SK-N-SH (cell line): Measurements from ENCODE around the gene CUBN.

Experiments
- EP300 ChIP-seq, 2 experiments: IDR thresholded peaks; 2 replicates each; pipeline versions ENCODE4 v1.4.0 to v1.6.1; 2012; ENCODE audit warnings: borderline replicate concordance in 1 of 2, low read depth in 1 of 2, low read length in 1 of 2
- MEF2A ChIP-seq: IDR thresholded peaks from 2 replicates; pipeline ENCODE4 v1.4.0; 2012; ENCODE audit warnings: low read depth, borderline replicate concordance
- POLR2AphosphoS5 ChIP-seq: IDR thresholded peaks from 2 replicates; pipeline ENCODE4 v1.6.1; 2012; ENCODE audit warnings: low read depth, low read length
- RFX5 ChIP-seq: IDR thresholded peaks from 2 replicates; pipeline ENCODE4 v1.6.1; 2012; ENCODE audit warnings: mild to moderate bottlenecking, improper control_type of control experiment, low read length
- TF ChIP-seq, protein P1 (sequence below): fragments of 200-600 bp; sonication (generic); IDR thresholded peaks from 2 replicates; pipeline ENCODE4 v1.6.1; 2017; ENCODE audit warnings: antibody characterized with exemption, mild to moderate bottlenecking, moderate library complexity
- TF ChIP-seq, protein P2 (sequence below): fragments of 150-350 bp; IDR thresholded peaks from 2 replicates; pipeline ENCODE4 v1.6.1; 2017; ENCODE audit warnings: antibody characterized with exemption, low read length, low read depth, borderline replicate concordance

DNA sequence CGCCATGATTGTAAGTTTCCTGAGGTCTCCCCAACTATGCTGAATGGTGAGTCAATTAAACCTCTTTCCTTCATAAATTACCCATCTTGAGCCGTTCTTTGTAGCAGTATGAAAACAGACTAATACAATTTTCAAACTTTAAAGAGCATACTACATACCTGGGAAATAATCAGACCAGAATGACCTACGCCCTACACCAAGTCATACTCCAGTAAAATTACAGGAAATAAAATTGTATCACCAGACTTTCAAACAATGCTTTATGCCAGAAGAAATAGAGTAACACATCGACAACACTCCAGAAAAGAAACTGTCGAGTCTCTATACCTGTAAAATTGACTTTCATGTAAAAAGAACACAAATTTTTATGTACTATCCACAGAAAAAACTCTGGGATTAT, 331.0 kb downstream of the CUBN start:
- TF ChIP-seq RFX5, result no peak
- no peak for TF ChIP-seq EP300 (IDR thresholded peaks at IDR 0.05; ENCODE audit: borderline replicate concordance in 1 of 2, low read depth in 1 of 2, low read length in 1 of 2)
- no peak for TF ChIP-seq POLR2AphosphoS5
- TF ChIP-seq, protein P1, sequence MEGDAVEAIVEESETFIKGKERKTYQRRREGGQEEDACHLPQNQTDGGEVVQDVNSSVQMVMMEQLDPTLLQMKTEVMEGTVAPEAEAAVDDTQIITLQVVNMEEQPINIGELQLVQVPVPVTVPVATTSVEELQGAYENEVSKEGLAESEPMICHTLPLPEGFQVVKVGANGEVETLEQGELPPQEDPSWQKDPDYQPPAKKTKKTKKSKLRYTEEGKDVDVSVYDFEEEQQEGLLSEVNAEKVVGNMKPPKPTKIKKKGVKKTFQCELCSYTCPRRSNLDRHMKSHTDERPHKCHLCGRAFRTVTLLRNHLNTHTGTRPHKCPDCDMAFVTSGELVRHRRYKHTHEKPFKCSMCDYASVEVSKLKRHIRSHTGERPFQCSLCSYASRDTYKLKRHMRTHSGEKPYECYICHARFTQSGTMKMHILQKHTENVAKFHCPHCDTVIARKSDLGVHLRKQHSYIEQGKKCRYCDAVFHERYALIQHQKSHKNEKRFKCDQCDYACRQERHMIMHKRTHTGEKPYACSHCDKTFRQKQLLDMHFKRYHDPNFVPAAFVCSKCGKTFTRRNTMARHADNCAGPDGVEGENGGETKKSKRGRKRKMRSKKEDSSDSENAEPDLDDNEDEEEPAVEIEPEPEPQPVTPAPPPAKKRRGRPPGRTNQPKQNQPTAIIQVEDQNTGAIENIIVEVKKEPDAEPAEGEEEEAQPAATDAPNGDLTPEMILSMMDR, result no peak
- TF ChIP-seq MEF2A, result no peak
- TF ChIP-seq, protein P2, sequence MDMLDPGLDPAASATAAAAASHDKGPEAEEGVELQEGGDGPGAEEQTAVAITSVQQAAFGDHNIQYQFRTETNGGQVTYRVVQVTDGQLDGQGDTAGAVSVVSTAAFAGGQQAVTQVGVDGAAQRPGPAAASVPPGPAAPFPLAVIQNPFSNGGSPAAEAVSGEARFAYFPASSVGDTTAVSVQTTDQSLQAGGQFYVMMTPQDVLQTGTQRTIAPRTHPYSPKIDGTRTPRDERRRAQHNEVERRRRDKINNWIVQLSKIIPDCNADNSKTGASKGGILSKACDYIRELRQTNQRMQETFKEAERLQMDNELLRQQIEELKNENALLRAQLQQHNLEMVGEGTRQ, result no peak
